HCT116 (cell line): ENCODE results near the gene ZNF677. TPM values are rescaled to one million over a fixed set of nuclear protein-coding genes. Genes with fewer than 3 reads are reported as not detected.
"Not testable (repeated sequence)": the region's sequence is repeated elsewhere in the genome, so short reads cannot be mapped to it uniquely, and the experiment has no call there.

Source experiments
- ATAC-seq: fragments of 200-7000 bp; cut with Tn5 transposase; 2 replicates; pipeline ENCODE4 v1.9.1; 2020; ENCODE audit warnings: mild to moderate bottlenecking, moderate library complexity
- BruUV-seq: library from RNA; stranded (reverse); fragments of 400-500 nt; replicated peaks from 2 replicates; lab custom pipeline; 2021; lab: Mats Ljungman, UMichigan
- CTCF ChIA-PET: fragments of 300-600 bp; sonication (Branson Sonifier 250); formaldehyde crosslinking; loops from one replicate; lab custom pipeline; 2021; ENCODE audit warnings: antibody characterized with exemption; lab: Charles Lee
- POLR2A ChIA-PET: fragments of 300-600, 350-600 bp; sonication (Branson Sonifier 250); formaldehyde crosslinking; loops from one replicate; lab custom pipeline; 2021; ENCODE audit warnings: antibody characterized with exemption; lab: Charles Lee
- RAD21 ChIA-PET, 2 experiments: fragments of 300-600 bp; sonication (Branson Sonifier 250); formaldehyde crosslinking; loops; one replicate each; lab custom pipeline; 2023; ENCODE audit warnings: low total read pairs in 2 of 2; ENCODE audit not compliant: uncharacterized antibody in 2 of 2, unreplicated experiment in 2 of 2, low non-redundant PET in 1 of 2; lab: Charles Lee
- DNase-seq: peaks from one replicate; pipeline ENCODE4 v3.0.0-alpha.2; 2010; ENCODE audit warnings: low read depth, low spot score
- H2AFZ ChIP-seq: fragments of 200-600 bp; shearing (Covaris generic), sonication (generic); 2 replicates; pipeline ENCODE4 v1.6.1; 2017; ENCODE audit warnings: low read depth, mixed run types, mixed read lengths, antibody characterized with exemption, low read length; ENCODE audit not compliant: poor library complexity, severe bottlenecking
- H3K27ac ChIP-seq: 2 replicates; pipeline ENCODE4 v1.5.1; 2012; ENCODE audit warnings: low read depth, low read length
- H3K27me3 ChIP-seq: fragments of 200-600 bp; sonication (generic); 2 replicates; pipeline ENCODE4 v1.6.1; 2016; ENCODE audit warnings: mixed run types, low read length, mixed read lengths; ENCODE audit not compliant: insufficient read depth
- H3K36me3 ChIP-seq, 2 experiments: fragments of 200-500 bp in 1 of 2; fragments of 200-600 bp in 1 of 2; sonication (Bioruptor generic) in 1 of 2; sonication (generic) in 1 of 2; 2 replicates each; pipeline versions ENCODE4 v1.5.1 to v1.6.1; 2014 to 2016; ENCODE audit warnings: low read length in 2 of 2, inconsistent platforms in 1 of 2, mixed read lengths in 1 of 2, mixed run types in 1 of 2; ENCODE audit not compliant: insufficient read depth in 2 of 2, control insufficient read depth in 1 of 2
- H3K4me1 ChIP-seq, 2 experiments: fragments of 200-600 bp in 1 of 2; sonication (generic) in 1 of 2; 2 replicates each; pipeline versions ENCODE4 v1.5.1 to v1.6.1; 2012 to 2017; ENCODE audit warnings: low read length in 2 of 2, inconsistent platforms in 1 of 2, mild to moderate bottlenecking in 1 of 2, mixed read lengths in 1 of 2, mixed run types in 1 of 2, moderate library complexity in 1 of 2; ENCODE audit not compliant: insufficient read depth in 2 of 2, control insufficient read depth in 1 of 2
- H3K4me2 ChIP-seq: fragments of 200-600 bp; sonication (generic); 2 replicates; pipeline ENCODE4 v1.6.1; 2017; ENCODE audit warnings: mixed run types, low read length, mixed read lengths
- H3K4me3 ChIP-seq, 2 experiments: fragments of 200-600 bp in 1 of 2; sonication (generic) in 1 of 2; replicated peaks in 1 of 2; 2 replicates each; pipeline ENCODE4 v1.5.1; 2011 to 2016; ENCODE audit warnings: low read length in 2 of 2, control low read depth in 1 of 2, low read depth in 1 of 2, mild to moderate bottlenecking in 1 of 2, mixed read lengths in 1 of 2, mixed run types in 1 of 2
- H3K79me2 ChIP-seq: fragments of 200-600 bp; sonication (generic); 2 replicates; pipeline ENCODE4 v1.6.1; 2017; ENCODE audit warnings: mild to moderate bottlenecking, mixed run types, low read length, moderate library complexity, mixed read lengths; ENCODE audit not compliant: insufficient read depth
- H3K9ac ChIP-seq: fragments of 200-600 bp; sonication (generic); 2 replicates; pipeline ENCODE4 v1.6.1; 2016; ENCODE audit warnings: low read length, mixed read lengths
- H3K9me2 ChIP-seq: fragments of 200-600 bp; sonication (generic), shearing (Covaris generic); 2 replicates; pipeline ENCODE4 v1.6.1; 2017; ENCODE audit warnings: mixed run types, mild to moderate bottlenecking, moderate library complexity; ENCODE audit not compliant: insufficient read depth
- H3K9me3 ChIP-seq, 2 experiments: fragments of 200-500 bp in 1 of 2; fragments of 200-600 bp in 1 of 2; sonication (Bioruptor generic) in 1 of 2; sonication (generic) in 1 of 2; 2 replicates each; pipeline ENCODE4 v1.6.1; 2014 to 2017; ENCODE audit warnings: low read length in 2 of 2, mixed read lengths in 2 of 2, inconsistent platforms in 1 of 2, low read depth in 1 of 2, mild to moderate bottlenecking in 1 of 2, mixed run types in 1 of 2, moderate library complexity in 1 of 2; ENCODE audit not compliant: control insufficient read depth in 1 of 2, insufficient read depth in 1 of 2
- H4K20me1 ChIP-seq: fragments of 200-600 bp; sonication (generic), shearing (Covaris generic); 2 replicates; pipeline ENCODE4 v1.6.1; 2017; ENCODE audit warnings: mixed run types, mild to moderate bottlenecking, moderate library complexity; ENCODE audit not compliant: insufficient read depth
- RAD21 ChIP-seq: IDR thresholded peaks from 2 replicates; pipeline ENCODE4 v1.6.1; 2012; ENCODE audit warnings: low read depth, mild to moderate bottlenecking
- intact Hi-C: fragments of 100-400 bp; cut with micrococcal nuclease; formaldehyde crosslinking; loops from 2 replicates; pipeline ENCODE4 v1.10.0; 2022
- total RNA-seq: library from RNA; stranded (reverse); gene quantifications from one replicate; pipeline ENCODE4 v1.2.1, GENCODE V29; 2021; ENCODE audit not compliant: unreplicated experiment

The ZNF677 gene
- total RNA-seq, 1 experiment from 2014 or later = 0.34 TPM

DNA sequence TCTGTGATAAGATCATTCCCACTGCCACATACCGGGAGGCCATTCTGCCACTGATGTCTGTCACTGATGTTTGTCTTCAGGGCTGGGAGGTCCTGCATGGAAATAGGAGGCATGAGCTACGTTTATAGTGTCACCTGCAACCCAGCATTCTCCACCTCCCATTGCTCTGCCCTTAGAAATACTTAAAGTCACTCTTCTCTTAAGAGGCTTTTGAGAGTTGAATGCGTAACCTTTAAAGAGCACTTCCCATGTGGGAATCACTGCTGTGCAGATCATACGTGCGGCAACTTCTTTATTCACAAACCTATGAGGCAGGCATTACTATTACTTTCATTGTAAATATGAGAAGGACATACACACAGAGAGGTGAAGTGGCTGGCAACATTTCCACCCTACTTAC, 12.9 kb upstream of the ZNF677 start, which contains the start of gene VN1R4:
VN1R4 (minus strand) TSS at position 101 of the 400 bp plus-strand sequence; CDS start at position 43, 58 bp downstream.
- H2AFZ ChIP-seq, H3K79me2 ChIP-seq, H3K4me3 ChIP-seq, CTCF ChIA-PET, ATAC-seq, DNase-seq, H3K36me3 ChIP-seq, H3K4me1 ChIP-seq, POLR2A ChIA-PET, H3K9me3 ChIP-seq, H3K9me2 ChIP-seq, intact Hi-C loops, H3K27me3 ChIP-seq, H4K20me1 ChIP-seq, RAD21 ChIA-PET, H3K27ac ChIP-seq, H3K9ac ChIP-seq, BruUV-seq, H3K4me2 ChIP-seq: not testable (repeated sequence)

DNA sequence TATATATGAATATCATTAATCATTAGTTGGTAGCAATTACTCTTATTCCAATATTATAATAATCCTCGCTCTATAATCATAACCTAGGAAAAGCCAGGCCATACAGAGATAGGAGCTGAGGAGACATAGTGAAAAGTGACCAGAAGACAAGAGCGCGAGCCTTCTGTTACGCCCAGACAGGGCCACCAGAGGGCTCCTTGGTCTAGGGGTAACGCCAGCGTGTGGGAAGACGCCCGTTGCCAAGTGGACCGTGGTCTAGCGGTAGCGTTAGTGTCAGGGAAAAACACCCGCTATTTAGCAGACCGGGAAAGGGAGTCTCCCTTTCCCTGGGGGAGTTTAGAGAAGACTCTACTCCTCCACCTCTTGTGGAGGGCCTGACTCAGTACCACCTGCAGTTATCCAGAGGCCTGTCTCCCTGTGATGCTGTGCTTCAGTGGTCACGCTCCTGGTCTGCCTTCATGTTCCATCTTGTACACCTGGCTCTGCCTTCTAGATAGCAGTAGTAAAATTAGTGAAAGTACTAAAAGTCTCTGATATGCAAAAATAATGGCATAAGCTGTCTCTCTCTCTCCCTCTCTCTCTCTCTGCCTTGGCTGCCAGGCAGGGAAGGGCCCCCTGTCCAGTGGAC, 3.2 kb upstream of the ZNF677 start, which contains the start of gene VN1R2:
VN1R2 (plus strand) TSS at position 578 of the 628 bp plus-strand sequence. CDS start 84 bp downstream, outside the sequence.
- CTCF ChIA-PET, H4K20me1 ChIP-seq, H3K4me3 ChIP-seq, H3K79me2 ChIP-seq: not testable (repeated sequence)
- TF ChIP-seq RAD21 = 0 out of 2 replicates have a peak, but pooled peaks have one; percentile 4
- TF ChIP-seq, all 23 proteins: peak for 1; not testable (repeated sequence) for 22
- DNase-seq, H3K36me3 ChIP-seq, H3K27me3 ChIP-seq, ATAC-seq, intact Hi-C loops, H3K9me3 ChIP-seq, H3K4me2 ChIP-seq, H3K4me1 ChIP-seq, H2AFZ ChIP-seq, BruUV-seq, H3K9me2 ChIP-seq, H3K27ac ChIP-seq, RAD21 ChIA-PET, H3K9ac ChIP-seq, POLR2A ChIA-PET: not testable (repeated sequence)
